ENCODE data around the gene PPP1R16B.

The PPP1R16B gene

DNA sequence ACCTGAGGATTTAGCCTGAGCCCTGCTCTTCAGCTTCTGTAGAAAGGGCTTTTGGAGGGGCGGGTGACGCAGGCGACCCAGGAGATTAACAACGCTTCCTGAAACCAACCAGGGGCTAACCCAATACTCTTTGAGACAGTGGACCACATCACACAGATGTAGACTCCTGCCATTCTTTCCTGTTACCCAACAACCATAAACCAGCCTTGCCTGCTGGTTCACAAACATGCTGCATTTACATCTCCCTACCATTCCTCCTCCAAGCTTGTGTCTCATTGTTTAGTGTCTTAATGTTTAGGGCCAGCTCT, 28.3 kb downstream of the PPP1R16B start:
- no peak overlapping the region for H3K4me3 ChIP-seq
- H3K36me3 ChIP-seq (ENCODE audit: insufficient read depth, low read length), result no peaks in the 10 kb centered on the region
- H3K27ac ChIP-seq, result no peak overlapping the region
- TF ChIP-seq EZH2 (IDR thresholded peaks at IDR 0.05) (no peak), POLR2AphosphoS5 (IDR thresholded peaks at IDR 0.05; ENCODE audit: borderline replicate concordance, low read depth, low read length) (no peak), FOXP2 (optimal IDR thresholded peaks at IDR 0.05; ENCODE audit: control extremely low read depth, extremely low read length, insufficient read depth) (no peak)
- H3K9ac ChIP-seq (ENCODE audit: insufficient read length), result no peak overlapping the region
- DNase-seq (ENCODE audit: low read depth, low spot score), result no peak
- H3K9me3 ChIP-seq (ENCODE audit: low read depth, low read length), result no peaks in the 10 kb centered on the region

DNA sequence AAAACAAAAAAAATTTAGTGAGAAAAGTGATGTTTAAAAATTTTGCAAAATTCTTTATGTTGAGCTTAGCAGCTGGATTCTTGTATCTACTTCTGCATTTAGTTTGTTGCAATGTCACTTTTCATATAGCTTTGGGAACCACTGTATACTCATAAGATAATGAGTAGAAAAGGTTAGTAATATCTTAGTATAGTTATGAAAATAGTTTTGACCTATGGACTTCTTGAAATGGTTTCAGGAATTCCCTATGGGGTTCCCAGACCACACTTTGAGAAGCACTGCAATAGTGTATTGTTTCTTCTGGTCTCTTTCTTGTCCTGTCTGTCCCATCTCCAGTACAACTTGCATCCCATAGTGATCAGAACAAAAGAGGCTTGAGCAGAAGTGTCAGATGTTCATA, 29.4 kb downstream of the PPP1R16B start:
- H3K36me3 ChIP-seq (ENCODE audit: insufficient read depth, low read length), result no peaks in the 10 kb centered on the region
- no peak overlapping the region for H3K4me3 ChIP-seq
- no peaks in the 10 kb centered on the region for H3K9me3 ChIP-seq (ENCODE audit: low read depth, low read length)
- TF ChIP-seq POLR2AphosphoS5 (IDR thresholded peaks at IDR 0.05; ENCODE audit: borderline replicate concordance, low read depth, low read length) (no peak), EZH2 (IDR thresholded peaks at IDR 0.05) (no peak), FOXP2 (optimal IDR thresholded peaks at IDR 0.05; ENCODE audit: control extremely low read depth, extremely low read length, insufficient read depth) (no peak)
- DNase-seq (ENCODE audit: low read depth, low spot score), result no peak
- H3K9ac ChIP-seq (ENCODE audit: insufficient read length), result no peak overlapping the region
- H3K27ac ChIP-seq, result no peak overlapping the region

DNA sequence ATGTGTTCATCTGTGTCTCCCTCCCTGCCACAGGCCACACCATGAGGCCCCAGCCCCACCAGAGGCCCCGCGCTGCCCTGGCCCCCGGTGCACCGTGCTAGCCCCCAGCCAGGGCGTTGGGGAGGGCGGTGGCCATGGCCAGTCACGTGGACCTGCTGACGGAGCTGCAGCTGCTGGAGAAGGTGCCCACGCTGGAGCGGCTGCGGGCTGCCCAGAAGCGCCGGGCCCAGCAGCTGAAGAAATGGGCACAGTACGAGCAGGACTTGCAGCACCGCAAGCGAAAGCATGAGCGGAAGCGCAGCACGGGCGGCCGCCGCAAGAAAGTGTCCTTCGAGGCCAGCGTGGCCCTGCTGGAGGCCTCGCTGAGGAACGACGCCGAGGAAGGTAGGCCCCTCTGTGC, 30.3 kb downstream of the PPP1R16B start:
- DNase-seq (ENCODE audit: low read depth, low spot score), result no peak
- TF ChIP-seq POLR2AphosphoS5 (IDR thresholded peaks at IDR 0.05; ENCODE audit: borderline replicate concordance, low read depth, low read length), result no peak
- Histone ChIP-seq H3K4me3 (no peak overlapping the region), H3K9ac (ENCODE audit: insufficient read length) (no peak overlapping the region), H3K9me3 (ENCODE audit: low read depth, low read length) (no peaks in the 10 kb centered on the region), H3K36me3 (ENCODE audit: insufficient read depth, low read length) (no peaks in the 10 kb centered on the region), H3K27ac (no peak overlapping the region)

DNA sequence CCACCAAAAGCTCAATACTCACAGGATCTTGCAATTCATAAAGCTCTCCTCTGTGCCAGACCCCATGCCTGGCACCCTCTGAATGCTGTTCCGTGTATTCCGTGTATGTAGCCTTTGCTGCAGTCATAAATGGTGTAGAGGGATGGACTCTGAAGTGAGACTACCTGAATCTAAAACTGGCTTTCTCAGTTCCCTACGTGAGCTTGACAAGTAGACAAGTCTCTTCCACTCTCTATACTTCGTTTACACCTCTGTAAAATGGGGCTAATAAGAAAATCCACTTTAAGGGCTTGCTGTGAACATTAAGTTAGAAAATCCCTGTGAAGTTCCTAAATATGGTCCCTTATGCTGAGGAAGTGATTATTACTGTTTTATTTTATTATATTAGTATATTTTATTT, 31.5 kb downstream of the PPP1R16B start:
- TF ChIP-seq FOXP2 (optimal IDR thresholded peaks at IDR 0.05; ENCODE audit: control extremely low read depth, extremely low read length, insufficient read depth) (no peak), POLR2AphosphoS5 (IDR thresholded peaks at IDR 0.05; ENCODE audit: borderline replicate concordance, low read depth, low read length) (no peak), EZH2 (IDR thresholded peaks at IDR 0.05) (no peak)
- no peaks in the 10 kb centered on the region for H3K9me3 ChIP-seq (ENCODE audit: low read depth, low read length)
- H3K4me3 ChIP-seq, result no peak overlapping the region
- no peak for DNase-seq (ENCODE audit: low read depth, low spot score)
- H3K9ac ChIP-seq (ENCODE audit: insufficient read length), result no peak overlapping the region
- H3K36me3 ChIP-seq (ENCODE audit: insufficient read depth, low read length), result no peaks in the 10 kb centered on the region
- no peak overlapping the region for H3K27ac ChIP-seq

DNA sequence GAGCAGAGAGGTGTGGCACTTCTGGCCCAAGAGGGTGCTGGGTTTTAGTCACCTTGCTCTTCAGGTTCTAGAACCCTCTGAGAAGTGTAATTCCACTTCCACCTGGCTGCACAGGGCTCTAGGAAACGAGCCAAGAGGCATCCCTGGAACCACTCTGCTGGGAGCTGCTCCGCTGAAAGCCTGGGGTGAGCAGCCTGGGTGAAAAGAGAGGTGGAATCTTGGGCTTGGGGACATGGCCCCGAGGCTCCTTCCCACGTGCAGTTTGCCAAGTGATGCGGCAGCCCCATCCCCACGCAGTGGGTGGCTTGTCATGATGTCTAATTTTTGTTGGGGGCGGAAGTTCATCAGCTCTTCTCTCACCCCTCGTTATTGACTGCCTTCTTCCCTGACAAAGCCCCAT, 32.8 kb downstream of the PPP1R16B start:
- TF ChIP-seq FOXP2 (optimal IDR thresholded peaks at IDR 0.05; ENCODE audit: control extremely low read depth, extremely low read length, insufficient read depth) (no peak), POLR2AphosphoS5 (IDR thresholded peaks at IDR 0.05; ENCODE audit: borderline replicate concordance, low read depth, low read length) (no peak)
- no peak overlapping the region for H3K27ac ChIP-seq
- DNase-seq (ENCODE audit: low read depth, low spot score), result no peak
- no peak overlapping the region for H3K4me3 ChIP-seq
- no peaks in the 10 kb centered on the region for H3K9me3 ChIP-seq (ENCODE audit: low read depth, low read length)
- H3K36me3 ChIP-seq (ENCODE audit: insufficient read depth, low read length), result no peaks in the 10 kb centered on the region
- H3K9ac ChIP-seq (ENCODE audit: insufficient read length), result no peak overlapping the region

DNA sequence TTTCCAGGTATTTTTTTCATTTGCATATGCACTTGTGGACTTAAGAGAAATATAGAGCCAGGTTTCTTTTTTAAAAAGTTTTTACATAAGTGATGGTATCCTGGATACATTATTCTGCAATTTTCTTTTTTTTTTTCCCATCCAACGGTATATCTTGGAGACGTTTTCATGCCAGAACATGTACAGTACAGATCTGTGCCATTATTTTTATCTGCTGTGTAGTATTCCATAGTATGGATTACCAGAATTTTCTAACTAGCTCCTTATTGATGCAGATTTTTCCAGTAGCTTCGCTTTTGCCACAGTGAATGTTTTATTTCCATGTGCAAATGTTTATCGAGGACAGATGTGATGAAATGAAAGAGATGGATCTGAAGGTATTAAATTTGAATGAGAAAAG, 34.1 kb downstream of the PPP1R16B start:
- Histone ChIP-seq H3K4me3 (no peak overlapping the region), H3K9me3 (ENCODE audit: low read depth, low read length) (no peaks in the 10 kb centered on the region), H3K9ac (ENCODE audit: insufficient read length) (no peak overlapping the region), H3K27ac (no peak overlapping the region), H3K36me3 (ENCODE audit: insufficient read depth, low read length) (no peaks in the 10 kb centered on the region)
- TF ChIP-seq FOXP2 (optimal IDR thresholded peaks at IDR 0.05; ENCODE audit: control extremely low read depth, extremely low read length, insufficient read depth), result no peak
- TF ChIP-seq POLR2AphosphoS5 (IDR thresholded peaks at IDR 0.05; ENCODE audit: borderline replicate concordance, low read depth, low read length), result no peak
- TF ChIP-seq EZH2 (IDR thresholded peaks at IDR 0.05), result no peak
- no peak for DNase-seq (ENCODE audit: low read depth, low spot score)

DNA sequence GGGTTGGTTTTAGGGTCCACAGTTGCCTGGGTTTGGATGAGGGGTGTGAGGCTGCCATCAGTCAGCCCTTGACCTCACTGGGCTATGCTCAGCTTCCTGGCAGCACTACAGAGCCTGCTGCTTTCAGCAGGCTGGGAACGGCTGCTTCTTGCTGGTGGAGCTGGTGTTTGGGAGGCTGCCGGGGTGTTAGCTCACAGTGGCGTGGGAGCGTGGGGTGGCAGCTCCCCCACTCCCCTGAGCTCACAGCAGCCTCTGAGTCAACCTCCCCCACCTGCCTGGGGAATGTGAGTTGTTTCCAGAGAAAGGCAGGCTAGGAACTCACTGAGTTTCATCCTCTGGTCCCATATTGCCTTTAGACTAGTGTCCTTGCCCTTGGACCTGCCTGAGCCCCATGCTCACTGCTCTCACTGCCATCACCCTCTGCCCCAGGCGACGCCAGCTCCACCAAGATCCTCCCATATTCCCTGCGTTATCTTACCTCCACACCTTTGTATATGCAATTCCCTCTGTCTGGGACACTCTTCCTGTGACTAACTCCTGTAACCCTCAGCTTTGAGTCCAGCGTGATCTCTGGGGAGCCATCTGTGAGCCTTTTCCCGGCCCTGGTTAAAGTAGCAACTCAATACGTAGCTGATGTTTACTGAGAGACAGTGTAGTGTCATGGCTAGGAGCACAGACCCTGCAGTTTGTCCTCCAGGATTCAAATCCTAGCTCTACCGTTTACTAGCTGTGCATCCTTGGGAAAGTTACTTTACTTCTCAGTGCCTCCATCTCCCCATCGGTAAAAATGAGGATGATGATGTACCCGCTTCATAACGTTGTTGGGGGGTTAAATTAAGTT, 34.8 kb downstream of the PPP1R16B start:
- H3K27ac ChIP-seq, result no peak overlapping the region
- H3K9ac ChIP-seq (ENCODE audit: insufficient read length), result no peak overlapping the region
- TF ChIP-seq POLR2AphosphoS5 (IDR thresholded peaks at IDR 0.05; ENCODE audit: borderline replicate concordance, low read depth, low read length) (no peak), EZH2 (IDR thresholded peaks at IDR 0.05) (no peak), FOXP2 (optimal IDR thresholded peaks at IDR 0.05; ENCODE audit: control extremely low read depth, extremely low read length, insufficient read depth) (no peak)

DNA sequence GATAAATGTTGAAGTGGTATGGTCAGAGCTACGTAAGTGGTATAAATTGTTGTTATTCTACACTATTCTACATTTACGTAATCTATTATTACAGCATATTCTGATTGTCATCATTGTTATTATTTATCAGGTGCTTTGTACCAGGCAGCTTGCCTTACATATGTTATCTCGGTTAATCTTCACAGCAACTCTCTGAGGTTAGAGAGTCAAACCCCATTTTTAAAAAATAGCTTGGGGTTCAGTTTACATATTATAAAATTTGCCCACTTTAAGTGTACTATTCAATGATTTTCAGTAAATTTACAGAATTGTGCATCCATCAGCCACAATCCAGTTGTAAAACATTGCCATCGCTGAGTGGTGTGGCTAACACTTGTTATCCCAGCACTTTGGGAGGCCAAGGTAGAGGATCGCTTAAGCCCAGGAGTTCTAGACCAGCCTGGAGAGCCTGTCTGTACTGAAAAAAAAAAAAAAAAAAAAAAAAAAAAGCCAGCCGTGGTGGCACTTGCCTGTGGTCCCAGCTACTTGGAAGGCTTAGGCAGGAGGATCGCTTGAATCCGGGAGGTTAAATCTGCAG, 35.5 kb downstream of the PPP1R16B start:
- Histone ChIP-seq H3K27ac (no peak overlapping the region), H3K9ac (ENCODE audit: insufficient read length) (no peak overlapping the region), H3K36me3 (ENCODE audit: insufficient read depth, low read length) (no peaks in the 10 kb centered on the region), H3K4me3 (no peak overlapping the region), H3K9me3 (ENCODE audit: low read depth, low read length) (no peaks in the 10 kb centered on the region)
- TF ChIP-seq POLR2AphosphoS5 (IDR thresholded peaks at IDR 0.05; ENCODE audit: borderline replicate concordance, low read depth, low read length) (no peak), FOXP2 (optimal IDR thresholded peaks at IDR 0.05; ENCODE audit: control extremely low read depth, extremely low read length, insufficient read depth) (no peak), EZH2 (IDR thresholded peaks at IDR 0.05) (no peak)
- DNase-seq (ENCODE audit: low read depth, low spot score), result no peak

More for the DNA sequence above, 34.8 kb downstream of the PPP1R16B start:
- no peak overlapping the region for H3K4me3 ChIP-seq
- H3K36me3 ChIP-seq (ENCODE audit: insufficient read depth, low read length), result no peaks in the 10 kb centered on the region
- DNase-seq (ENCODE audit: low read depth, low spot score), result no peak
- no peaks in the 10 kb centered on the region for H3K9me3 ChIP-seq (ENCODE audit: low read depth, low read length)

DNA sequence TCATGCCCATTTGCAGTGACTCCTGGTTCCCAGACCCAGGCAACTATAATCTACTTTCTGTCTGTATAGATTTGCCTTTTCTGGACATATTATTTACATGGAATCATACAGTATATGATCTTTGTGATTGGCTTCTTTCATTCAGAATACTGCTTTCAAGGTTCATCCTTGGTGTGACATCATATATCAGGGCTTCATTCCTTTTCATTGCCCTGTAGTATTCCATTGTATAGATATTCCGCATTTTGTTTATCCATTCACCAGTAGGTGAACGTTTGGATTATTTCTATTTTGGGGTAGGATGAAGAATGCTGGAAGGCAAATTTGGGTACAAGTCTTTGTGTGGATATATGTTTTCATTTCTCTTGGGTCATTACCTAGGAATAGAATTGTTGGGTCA, 36.1 kb downstream of the PPP1R16B start:
- DNase-seq (ENCODE audit: low read depth, low spot score), result no peak
- Histone ChIP-seq H3K9me3 (ENCODE audit: low read depth, low read length) (no peaks in the 10 kb centered on the region), H3K27ac (no peak overlapping the region), H3K36me3 (ENCODE audit: insufficient read depth, low read length) (no peaks in the 10 kb centered on the region), H3K9ac (ENCODE audit: insufficient read length) (no peak overlapping the region), H3K4me3 (no peak overlapping the region)
- TF ChIP-seq POLR2AphosphoS5 (IDR thresholded peaks at IDR 0.05; ENCODE audit: borderline replicate concordance, low read depth, low read length) (no peak), FOXP2 (optimal IDR thresholded peaks at IDR 0.05; ENCODE audit: control extremely low read depth, extremely low read length, insufficient read depth) (no peak), EZH2 (IDR thresholded peaks at IDR 0.05) (no peak)

All from SK-N-MC (cell line).